PC-3 (cell line): ENCODE data around the gene COMT.

Experiments
- CTCF ChIP-seq: fragments of 300-600 bp; sonication (generic); conservative IDR thresholded peaks from 2 replicates; pipeline ENCODE4 v1.5.1; 2017; ENCODE audit warnings: antibody characterized with exemption, low read depth, mild to moderate bottlenecking, low read length
- EZH2phosphoT487 ChIP-seq: fragments of 300-600 bp; sonication (generic); IDR thresholded peaks from 2 replicates; pipeline ENCODE4 v1.6.1; 2018; ENCODE audit warnings: mild to moderate bottlenecking, antibody characterized with exemption, low read length, borderline replicate concordance

DNA sequence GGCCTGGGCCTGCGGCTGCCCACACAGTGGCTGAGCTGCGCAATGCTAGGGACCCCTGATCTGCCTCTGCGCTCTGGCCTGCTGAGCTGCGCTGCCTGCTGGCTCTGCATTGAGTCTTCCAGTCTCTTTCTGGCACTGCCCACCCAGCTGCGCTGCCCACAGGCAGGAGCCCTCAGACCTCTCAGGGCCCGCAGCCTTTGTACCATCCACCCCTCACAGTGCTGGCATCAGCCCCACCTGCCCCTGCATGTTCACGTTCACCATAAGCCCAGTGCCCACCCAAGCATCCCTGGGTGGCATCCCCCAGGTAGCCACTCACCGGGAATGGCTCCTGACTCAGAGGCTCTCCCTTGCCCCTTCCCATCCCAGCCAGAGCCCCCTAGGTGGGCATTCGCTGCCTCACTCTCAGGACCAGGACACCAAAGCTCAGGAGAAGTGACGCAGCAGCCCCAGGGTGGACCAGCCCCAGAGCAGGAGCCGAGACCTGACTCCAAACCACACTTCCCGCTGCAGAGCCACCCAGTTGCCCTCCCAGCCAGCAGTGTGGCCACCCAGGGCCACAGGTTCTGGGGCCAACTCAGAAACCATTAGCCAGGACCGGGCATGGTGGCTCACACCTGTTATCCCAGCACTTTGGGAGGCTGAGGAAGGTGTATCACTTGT lies 21.7 kb upstream of the COMT start:
- TF ChIP-seq CTCF, result no peak
- no peak for TF ChIP-seq EZH2phosphoT487
